ENCODE data around the gene CTTN. TPM values are rescaled to one million over a fixed set of nuclear protein-coding genes. Genes with fewer than 3 reads are reported as not detected.

Gene CTTN
- total RNA-seq, 1 donor: 349 TPM

GRCh38 chr11:70485326-70486025, 87.1 kb downstream of the CTTN start:
- no peak overlapping the region for H3K4me3 ChIP-seq (ENCODE audit: low read depth, low read length)
- TF ChIP-seq CTCF (IDR thresholded peaks at IDR 0.05; ENCODE audit: insufficient read depth, low read length): no peak

GRCh38 chr11:70486026-70486415, 87.7 kb downstream of the CTTN start:
- DNase-seq (ENCODE audit: low read depth): no peak
- TF ChIP-seq CTCF (IDR thresholded peaks at IDR 0.05; ENCODE audit: insufficient read depth, low read length): no peak
- H3K4me3 ChIP-seq (ENCODE audit: low read depth, low read length): no peak overlapping the region

More at GRCh38 chr11:70485326-70486025, 87.1 kb downstream of the CTTN start:
- DNase-seq (ENCODE audit: low read depth): no peak

Other genes starting within 250 kb of the CTTN start
- gene FADD, start 195.2 kb upstream of the CTTN start, total RNA-seq (ENCODE audit: low replicate concordance): 21.8 and 30.8 TPM in 2 replicates
- gene PPFIA1, start 127.8 kb upstream of the CTTN start, total RNA-seq (ENCODE audit: low replicate concordance): 36.3 and 37.1 TPM in 2 replicates